GM18520 (cell line): ENCODE measurements around the gene SP8.

Experiments used
- ATAC-seq: cut with Tn5 transposase; IDR thresholded peaks from one replicate; pipeline ENCODE4 v1.9.1; 2021; ENCODE audit not compliant: unreplicated experiment

Gene SP8

DNA sequence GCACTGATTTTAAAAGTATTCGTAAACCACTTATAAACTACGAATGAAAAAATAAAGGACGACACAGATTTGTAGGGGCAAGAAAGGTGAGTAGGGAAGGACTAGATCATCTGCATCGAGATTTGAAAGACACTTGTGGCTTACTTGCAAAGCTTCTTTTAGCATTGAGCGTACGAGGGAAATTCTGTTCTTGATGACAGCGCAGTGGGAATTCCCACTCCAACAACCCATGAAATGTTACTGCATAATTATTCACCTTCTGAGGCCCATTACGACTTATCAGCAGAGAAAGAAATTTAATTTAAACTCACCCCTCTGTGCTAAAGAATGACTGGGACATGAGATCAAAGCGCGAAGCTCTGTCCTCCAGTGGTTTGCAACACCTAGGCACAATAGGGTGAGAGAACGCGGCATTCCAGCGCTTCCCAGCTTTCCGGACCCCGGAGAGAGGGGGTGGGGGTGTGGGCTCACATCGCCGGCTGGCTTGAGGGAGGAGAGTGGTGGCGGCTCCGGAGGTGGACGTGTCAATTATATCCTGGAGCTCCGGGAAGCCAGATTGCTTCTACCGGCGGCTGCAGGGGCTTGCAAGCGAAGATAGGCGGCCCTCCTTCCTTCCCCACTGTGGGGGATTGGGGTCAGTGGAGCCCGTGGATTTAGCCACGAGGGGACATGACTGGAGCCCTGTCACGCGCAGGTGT, 10.3 kb downstream of the SP8 start:
- peak; percentile 40 for ATAC-seq

DNA sequence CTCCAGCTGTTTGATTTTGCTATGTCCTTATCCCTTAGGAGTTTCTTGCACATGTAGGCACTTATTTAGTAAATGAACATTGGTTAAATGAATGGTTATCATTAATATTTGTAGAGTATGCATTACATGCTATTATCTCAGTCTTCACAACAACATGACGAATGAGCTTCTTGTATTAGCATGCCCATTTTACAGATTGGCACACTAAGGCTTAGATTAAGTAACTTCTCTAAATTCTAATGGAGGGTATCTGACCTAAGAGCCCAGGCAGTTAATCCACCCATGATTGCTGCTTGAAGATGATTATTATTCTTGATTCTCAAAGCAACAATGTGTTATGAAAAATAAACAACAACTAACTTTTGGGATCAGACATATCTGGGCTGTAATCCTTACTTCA, 32.7 kb downstream of the SP8 start:
- no peak for ATAC-seq

DNA sequence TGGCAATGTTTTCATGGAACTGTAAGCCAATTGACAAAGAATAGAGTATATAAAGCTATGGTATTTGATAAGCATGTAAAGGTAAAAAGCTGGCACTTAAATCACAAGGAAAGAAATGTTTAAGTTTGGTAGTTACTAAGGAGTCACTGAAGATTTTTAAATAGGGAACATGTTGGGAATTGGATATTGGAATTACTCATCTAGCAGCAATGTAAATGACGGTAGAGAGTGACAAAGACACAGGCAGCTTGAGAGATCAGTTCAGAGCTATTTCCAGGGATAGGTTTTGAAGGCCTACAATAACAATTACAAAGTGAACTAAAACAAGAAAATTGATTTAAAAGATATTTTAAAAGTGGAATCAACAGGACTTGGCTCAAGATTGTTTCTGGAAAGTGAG, 36.8 kb downstream of the SP8 start:
- ATAC-seq, result no peak

DNA sequence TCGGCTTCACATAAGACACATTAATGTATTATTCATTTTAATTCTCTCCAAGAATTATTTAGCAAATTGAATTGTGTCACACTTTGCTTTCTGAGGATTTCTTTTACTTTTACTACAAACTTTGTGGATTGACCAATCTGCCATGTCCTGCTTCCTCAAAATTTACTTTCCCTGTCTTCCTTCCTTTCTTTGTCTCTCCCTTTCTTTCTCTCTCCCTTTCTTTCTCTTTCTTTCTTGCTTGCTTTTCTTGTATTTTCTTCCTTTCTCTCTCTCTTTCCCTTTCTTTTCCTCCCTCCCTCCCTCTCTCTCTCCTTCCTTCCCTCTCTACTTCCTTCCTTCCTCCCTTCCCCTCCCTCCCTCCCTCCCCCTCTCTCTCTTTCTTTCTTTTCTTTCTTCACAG, 37.8 kb downstream of the SP8 start:
- no peak for ATAC-seq

DNA sequence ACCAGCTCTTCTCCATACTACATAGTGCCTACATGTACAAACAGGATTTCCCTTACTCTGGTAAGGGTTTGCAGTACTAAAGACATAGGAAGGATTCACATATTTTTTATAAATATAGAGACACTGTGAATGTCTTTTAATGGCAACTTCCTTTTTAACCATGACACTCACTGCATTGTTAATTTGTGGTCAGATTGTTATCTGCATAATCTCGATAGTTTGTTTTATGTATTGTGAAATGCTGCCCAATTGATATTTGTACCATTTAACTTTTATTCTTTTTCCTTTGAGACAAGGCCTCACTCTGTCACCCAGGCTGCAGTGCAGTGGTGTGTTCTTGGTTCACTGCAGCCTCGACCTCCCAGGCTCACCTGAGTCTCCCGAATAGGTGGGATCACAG, 39.7 kb downstream of the SP8 start:
- ATAC-seq, result no peak

DNA sequence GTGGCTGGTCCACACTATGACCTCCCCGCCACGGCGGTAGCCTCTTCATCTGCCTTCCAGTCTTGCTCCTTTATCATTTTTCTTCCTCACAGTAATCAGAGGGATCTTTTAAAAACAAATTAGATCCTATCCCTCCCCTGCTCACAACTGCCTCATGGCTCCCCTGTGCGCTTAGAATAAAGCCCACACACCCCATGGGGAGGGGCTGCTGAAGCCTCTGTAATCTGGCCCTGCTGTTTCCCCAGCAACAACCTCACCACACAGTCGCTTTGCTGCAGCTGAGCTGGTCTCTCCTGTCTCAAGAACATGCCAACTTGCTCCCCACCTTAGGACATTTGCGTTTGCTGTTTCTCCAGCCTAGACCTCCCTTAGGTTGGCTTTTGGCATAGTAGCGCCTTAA, 41.0 kb downstream of the SP8 start:
- ATAC-seq, result no peak

DNA sequence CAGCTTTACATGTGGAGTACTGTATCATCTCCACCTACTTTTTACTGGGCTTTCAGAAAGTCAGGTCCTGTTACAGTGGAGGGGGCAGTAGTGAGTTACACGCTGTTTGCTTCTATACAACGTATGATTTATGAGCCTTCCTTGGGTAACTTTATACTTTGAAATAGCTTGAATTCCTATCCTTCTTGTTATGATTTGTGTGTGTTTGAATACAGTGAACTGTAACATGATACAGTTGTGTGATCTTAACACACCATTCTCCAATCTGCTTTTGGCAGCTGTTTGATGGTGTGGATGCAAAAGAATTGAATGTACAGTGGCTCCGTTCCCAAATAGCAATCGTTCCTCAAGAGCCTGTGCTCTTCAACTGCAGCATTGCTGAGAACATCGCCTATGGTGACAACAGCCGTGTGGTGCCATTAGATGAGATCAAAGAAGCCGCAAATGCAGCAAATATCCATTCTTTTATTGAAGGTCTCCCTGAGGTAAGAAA, 41.7 kb downstream of the SP8 start:
- ATAC-seq, result no peak

DNA sequence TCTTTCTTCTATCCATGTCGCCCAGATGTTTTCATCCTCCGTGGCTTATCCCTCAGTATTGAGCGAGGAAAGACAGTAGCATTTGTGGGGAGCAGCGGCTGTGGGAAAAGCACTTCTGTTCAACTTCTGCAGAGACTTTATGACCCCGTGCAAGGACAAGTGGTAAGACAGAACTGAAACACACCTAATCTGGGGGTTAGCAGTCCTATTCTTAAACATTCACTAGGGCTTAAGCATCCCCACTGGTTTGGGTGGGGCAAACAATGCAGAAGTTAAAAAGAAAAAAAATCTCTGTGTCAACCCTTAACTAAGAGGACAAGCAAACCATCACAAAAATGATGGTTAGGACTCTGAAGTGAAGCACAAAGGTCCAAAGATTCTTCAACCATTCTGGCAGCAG, 43.8 kb downstream of the SP8 start:
- no peak for ATAC-seq

DNA sequence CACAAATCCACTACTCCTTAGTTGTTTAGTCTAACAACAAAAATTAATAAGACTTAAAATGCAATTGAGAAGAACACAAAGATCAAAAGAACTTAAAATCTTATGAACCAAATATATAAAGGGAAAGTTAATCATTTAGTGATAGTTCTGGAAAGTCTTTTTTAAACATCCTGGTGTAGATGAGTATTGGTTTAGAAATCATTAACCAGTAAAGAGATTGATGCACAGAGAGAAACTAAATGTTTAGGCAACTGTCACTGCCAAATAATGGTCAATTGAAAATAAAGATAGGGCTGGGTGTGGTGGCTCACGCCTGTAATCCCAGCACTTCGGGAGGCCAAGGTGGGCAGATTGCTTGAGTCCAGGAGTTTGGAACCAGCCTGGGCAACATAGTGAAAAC, 44.9 kb downstream of the SP8 start:
- ATAC-seq, result no peak

DNA sequence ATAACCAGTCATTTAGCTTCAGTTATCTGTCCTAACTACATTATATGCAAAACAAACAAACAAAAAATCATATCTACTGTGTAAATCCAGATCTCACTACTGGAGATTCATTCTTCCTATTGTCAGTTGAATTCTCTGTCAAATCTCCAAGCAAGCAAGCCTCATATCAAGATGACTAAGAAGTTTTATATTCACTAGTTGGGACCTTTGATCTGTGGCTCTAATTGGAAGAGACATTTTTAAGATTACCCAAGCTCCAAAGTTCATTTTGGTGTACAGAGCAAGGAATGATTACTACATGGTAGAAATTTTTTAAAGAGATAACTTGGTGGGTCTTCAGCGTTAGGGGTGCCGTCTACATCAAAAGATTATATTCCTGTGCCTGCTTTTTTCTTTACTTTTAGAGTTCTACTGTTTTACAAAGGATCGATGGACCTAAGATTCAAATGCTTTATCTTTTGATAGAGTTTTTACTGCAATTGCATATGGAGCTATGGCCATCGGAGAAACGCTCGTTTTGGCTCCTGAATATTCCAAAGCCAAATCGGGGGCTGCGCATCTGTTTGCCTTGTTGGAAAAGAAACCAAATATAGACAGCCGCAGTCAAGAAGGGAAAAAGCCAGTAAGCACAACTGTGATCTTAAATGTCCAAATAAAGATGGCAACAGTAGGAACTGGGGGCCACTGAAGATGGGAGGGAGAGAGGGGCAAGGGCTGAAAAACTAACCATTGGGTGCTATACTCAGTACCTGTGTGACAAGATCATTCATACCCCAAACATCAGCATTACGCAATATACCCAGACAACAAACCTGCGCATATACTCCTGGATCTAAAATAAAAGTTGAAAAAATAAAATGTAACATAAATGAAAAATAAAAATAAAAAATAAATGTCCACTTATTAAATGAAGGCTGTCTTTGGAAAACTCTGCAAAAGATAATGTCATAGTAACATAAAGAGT, 47.9 kb downstream of the SP8 start:
- ATAC-seq, result no peak

DNA sequence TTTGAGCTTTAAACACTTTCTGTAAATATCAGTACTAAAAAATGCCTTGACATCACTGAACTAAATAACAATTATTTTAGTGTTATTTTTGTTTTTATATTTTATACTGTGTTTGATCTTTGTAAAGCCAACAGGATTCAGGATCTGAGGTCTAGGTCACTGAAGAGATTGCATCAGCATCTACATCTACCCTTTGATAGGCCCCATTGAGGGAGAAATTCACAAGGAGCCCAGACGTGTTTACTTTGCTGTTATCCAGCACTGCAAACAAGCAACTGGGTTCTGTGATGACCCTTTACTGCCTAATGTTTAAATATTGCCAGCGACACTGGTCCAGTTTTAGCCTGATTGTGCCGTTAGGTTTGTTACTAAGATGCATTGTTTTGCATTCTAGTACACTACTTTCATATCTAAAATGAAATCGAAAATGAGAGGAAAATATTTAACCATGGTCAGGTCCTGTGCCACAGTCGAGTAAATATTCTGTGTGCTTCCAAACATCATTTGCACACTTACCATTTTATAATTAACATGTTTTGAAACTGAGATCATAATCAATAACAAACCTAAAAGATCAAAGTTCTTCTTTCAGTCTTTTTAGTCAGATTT, 48.7 kb downstream of the SP8 start:
- no peak for ATAC-seq

DNA sequence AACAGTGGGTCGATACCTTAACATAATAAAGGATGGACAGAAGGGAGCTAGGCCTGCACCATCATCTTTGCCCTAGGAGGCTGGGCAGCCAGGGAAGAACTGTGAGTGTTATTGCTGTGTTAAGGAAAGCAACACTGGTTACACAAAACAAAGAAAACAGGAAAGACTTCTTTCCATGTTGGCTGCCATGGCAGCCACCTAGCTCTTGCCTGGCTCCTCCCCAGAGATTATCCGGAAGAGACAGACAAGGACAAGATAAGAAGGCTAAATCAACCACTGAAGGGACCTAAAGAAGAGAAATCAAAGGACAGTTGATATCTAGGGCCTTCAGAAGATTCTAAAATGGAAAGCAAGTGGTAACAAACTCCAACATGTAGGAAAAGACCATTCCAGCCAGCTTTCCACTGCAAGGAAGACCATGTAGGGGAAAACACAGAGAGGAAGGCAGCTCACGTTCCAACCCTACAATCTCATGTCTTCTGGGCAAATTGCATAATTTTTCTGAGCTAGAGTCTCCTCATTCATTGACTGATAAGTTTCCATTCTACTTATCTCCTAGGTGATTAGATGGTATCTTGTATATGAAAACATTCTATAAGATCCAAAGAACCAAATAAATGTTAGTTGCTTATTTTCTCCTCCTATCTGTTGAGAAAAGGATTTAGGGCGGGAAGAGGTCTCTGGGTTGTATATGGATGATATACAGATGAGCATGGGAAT, 51.2 kb downstream of the SP8 start:
- no peak for ATAC-seq
